HG02763 (cell line): ENCODE data around the gene CGN.

Source experiments
- ATAC-seq: cut with Tn5 transposase; IDR thresholded peaks from one replicate; pipeline ENCODE4 v1.9.1; 2021; ENCODE audit warnings: mild to moderate bottlenecking, moderate library complexity; ENCODE audit not compliant: unreplicated experiment

CGN gene

GRCh38 chr1:151547119-151547899 is 36.1 kb downstream of the CGN start:
- ATAC-seq = no peak

GRCh38 chr1:151547900-151548230 is 36.7 kb downstream of the CGN start:
- ATAC-seq = no peak

DNA sequence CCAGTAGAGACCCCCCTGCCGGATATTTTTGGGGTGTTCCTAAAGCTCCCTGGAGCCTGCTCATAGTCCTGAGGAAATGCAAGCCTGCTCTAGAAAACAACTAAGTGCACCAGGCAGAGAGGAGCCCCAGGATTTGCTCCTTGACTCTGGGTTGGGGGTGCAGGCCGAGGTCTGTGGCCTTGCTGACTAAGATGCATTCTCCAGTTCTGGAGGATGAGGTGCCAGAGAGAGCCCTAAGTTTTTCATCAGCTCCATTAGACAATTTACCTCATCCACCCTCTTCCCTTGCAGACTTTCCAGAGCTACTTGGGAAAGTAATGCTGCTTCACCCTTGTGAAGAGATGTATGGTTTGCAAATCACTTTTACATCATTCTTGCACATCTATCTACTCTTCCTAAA is 38.0 kb downstream of the CGN start:
- no peak for ATAC-seq

- no peak for ATAC-seq
These were observed 42.5 kb downstream of the CGN start for GRCh38 chr1:151553659-151554058.

GRCh38 chr1:151556052-151556451 is 44.9 kb downstream of the CGN start:
- no peak for ATAC-seq

DNA sequence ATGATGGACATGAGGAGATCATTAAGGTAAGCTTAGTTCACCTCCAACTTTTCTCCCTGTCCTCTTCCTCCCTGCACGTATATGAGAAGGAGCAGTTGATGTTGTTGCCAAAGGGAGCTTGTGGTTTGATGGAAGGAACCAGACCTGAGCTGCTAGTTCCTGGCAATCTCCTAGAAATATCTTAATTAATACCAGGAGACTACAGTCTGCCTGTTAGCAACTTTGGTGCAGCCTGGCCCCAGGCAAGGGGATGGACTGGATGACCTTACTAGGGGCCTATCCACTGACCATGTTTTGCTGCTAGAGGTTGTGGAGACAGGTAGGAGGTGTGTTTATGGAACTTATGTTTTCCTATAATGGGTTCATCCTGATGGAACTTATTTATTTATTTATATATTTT is 51.5 kb downstream of the CGN start:
- ATAC-seq = no peak

- no peak for ATAC-seq
These were observed 52.2 kb downstream of the CGN start for GRCh38 chr1:151563376-151563775.

- ATAC-seq = no peak
These were observed 54.5 kb downstream of the CGN start for GRCh38 chr1:151565502-151566189.

- no peak for ATAC-seq
These were observed 57.5 kb downstream of the CGN start for GRCh38 chr1:151568626-151569088.

DNA sequence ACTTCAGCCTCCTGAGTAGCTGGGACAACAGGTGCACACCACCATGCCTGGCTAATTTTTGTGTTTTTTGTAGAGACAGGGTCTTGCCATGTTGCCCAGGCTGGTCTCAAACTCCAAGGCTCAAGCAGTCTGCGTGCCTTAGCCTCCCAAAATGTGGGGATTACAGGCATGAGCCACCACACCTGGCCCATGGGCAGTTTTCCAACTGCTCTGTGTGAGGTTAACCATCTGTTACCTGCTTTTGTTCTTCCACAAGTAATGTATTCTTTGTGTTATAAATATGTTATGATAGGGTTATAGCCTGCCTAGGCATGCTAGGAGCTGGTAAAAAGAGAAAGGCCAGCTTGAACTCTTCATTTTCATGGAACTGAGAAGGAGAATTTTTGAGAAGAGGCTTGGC is 59.6 kb downstream of the CGN start:
- no peak for ATAC-seq

GRCh38 chr1:151574575-151575529 is 63.7 kb downstream of the CGN start:
- no peak for ATAC-seq

GRCh38 chr1:151577173-151577572 is 66.0 kb downstream of the CGN start:
- no peak for ATAC-seq

DNA sequence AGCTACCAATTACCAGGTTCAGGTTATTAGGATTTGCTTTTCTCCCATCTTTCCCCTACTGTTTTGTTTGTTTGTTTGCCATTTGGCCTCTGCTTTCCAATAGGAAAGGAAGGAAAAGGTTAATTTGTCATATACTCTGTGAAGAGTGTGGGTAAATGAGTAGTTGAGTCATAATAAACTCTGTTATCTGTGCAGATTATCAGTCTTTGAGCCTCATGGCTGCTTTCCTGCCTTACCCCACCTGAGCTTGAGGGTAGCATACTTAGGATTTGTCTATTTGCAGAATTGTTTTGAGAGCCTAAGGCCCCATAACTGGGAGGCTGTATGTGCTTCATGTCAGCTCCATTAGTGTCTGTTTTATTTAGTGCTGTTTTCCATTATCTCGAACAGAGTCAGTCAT is 67.8 kb downstream of the CGN start:
- no peak for ATAC-seq

DNA sequence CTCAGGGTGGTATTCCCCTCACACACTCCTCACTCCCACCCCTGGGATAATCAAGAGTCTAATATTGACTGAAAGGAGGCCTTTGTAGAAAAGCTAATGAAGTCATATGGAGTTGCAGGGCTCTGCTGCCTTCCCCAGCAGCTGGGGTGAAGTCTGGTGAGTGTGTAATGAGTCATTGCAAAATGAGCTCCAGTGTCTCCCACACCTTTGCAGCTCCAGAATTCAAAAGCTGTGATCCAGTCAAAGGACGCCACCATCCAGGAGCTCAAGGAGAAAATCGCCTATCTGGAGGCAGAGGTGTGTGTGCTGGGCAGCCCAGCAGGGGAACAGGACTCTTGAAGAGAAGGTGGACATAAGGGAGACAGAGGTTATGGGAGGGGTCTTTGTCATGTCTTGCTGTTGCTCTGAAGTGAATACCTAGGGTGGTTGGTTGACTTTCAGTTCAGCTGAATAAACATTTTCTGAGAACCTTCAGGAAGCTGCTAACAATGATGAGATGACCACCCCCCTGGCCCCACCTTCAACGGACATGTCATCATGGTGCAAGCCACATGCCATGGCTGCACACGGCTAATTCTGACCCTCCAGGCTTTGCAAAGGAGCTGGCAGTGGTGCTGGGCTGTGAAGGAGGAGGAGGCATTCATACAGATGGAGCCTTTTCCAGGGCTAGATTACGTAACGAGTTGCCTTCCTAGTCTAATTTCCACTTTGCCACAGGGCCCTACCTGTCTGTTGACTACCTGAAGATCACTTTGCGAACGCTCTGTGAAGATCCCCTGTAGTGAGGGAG is 68.4 kb downstream of the CGN start:
- no peak for ATAC-seq

DNA sequence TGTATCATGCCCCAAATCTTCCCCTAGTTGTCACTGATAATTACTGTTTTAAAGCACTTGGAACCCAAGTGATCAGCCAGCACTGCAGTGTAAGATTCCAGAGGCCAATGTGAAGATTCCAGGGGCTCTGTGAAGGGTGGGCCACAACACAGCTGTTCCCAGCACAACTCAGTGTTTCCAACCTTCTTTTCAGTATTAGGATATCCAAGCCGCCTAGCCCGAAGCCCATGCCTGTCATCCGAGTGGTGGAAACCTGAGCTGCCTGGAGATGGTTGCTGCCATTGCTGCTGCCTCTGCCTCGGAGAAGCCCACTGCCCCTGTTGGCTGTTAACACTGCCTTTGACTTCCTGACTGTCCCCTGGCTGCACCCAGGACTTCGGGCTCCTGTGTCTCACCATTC is 70.3 kb downstream of the CGN start:
- no peak for ATAC-seq

DNA sequence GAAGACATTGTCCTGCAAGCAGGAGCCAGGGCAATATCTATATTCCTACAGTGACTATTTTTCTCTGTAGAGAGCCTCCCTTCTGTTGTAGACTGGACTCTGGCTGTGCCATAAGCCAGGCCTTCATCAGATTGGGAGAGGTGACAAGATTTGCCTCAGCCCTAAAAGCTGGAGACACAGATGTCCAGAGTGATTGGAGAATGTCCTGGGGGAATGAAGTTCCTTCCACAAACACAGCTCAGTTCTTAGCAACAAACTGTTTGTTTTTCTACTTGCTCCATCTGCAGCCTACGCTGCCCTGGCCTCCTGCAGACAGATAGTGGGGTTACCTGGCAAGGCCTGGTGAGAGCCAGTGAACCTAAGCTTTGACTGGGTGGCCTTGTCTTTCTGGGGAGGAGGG is 70.7 kb downstream of the CGN start:
- no peak for ATAC-seq

- no peak for ATAC-seq
These were observed 72.6 kb downstream of the CGN start for GRCh38 chr1:151583796-151584195.

DNA sequence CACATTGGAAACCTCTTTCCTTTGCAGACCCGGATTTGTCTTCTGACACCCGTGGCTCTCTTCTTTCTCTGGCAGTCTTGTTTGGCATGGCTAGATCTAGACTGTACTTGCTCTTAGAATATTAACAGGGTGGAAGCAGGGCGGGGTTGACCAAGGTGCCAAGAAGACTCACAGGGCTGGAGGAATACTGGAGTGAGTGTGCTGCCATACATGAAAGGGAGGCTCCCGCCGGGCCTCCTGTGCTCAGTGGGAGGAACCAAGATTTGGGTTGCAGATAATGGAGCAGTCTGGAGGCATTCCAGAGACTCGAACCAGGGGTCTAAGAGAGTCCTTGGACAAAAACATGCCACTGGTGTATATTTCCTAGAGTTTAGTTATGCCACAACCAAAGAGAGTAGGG is 73.1 kb downstream of the CGN start:
- no peak for ATAC-seq

GRCh38 chr1:151584780-151585179 is 73.6 kb downstream of the CGN start:
- no peak for ATAC-seq

- ATAC-seq = no peak
These were observed 74.4 kb downstream of the CGN start for GRCh38 chr1:151585622-151586021.
